GM23338 (cell line): ENCODE data around the gene ANTKMT. TPM values are rescaled to one million over a fixed set of nuclear protein-coding genes. Genes with fewer than 3 reads are reported as not detected.

ENCODE experiments used
- ATAC-seq: fragments of 200-7000 bp; cut with Tn5 transposase; 3 replicates; pipeline ENCODE4 v1.9.1; 2020
- DNase-seq: peaks from one replicate; pipeline ENCODE4 v3.0.0-alpha.2; 2015; ENCODE audit warnings: low spot score
- H2AFZ ChIP-seq: fragments of 200-600 bp; sonication (generic); 2 replicates; pipeline ENCODE4 v1.8.0; 2016; ENCODE audit warnings: antibody characterized with exemption, mild to moderate bottlenecking, moderate library complexity
- H3F3A ChIP-seq: fragments of 200-600 bp; sonication (generic); replicated peaks from 2 replicates; pipeline ENCODE4 v1.8.0; 2017; ENCODE audit warnings: antibody characterized with exemption, mixed run types, low read depth
- H3K27ac ChIP-seq: fragments of 200-600 bp; sonication (generic); 2 replicates; pipeline ENCODE4 v1.6.1; 2016; ENCODE audit warnings: low read depth
- H3K27me3 ChIP-seq: fragments of 200-600 bp; sonication (generic); 2 replicates; pipeline ENCODE4 v1.8.0; 2016; ENCODE audit warnings: mild to moderate bottlenecking, mixed run types, moderate library complexity; ENCODE audit not compliant: insufficient read depth
- H3K36me3 ChIP-seq: fragments of 200-600 bp; sonication (generic); 2 replicates; pipeline ENCODE4 v1.8.0; 2016; ENCODE audit warnings: mild to moderate bottlenecking; ENCODE audit not compliant: insufficient read depth
- H3K4me1 ChIP-seq: fragments of 200-600 bp; sonication (generic); 2 replicates; pipeline ENCODE4 v1.8.0; 2016; ENCODE audit warnings: mild to moderate bottlenecking, moderate library complexity; ENCODE audit not compliant: insufficient read depth
- H3K4me2 ChIP-seq: fragments of 200-600 bp; sonication (generic); 2 replicates; pipeline ENCODE4 v1.7.1; 2017; ENCODE audit warnings: mixed run types
- H3K4me3 ChIP-seq: fragments of 200-600 bp; sonication (generic); 2 replicates; pipeline ENCODE4 v1.6.1; 2016; ENCODE audit warnings: mixed run types
- H3K79me2 ChIP-seq: fragments of 200-600 bp; sonication (generic); replicated peaks from 2 replicates; pipeline ENCODE4 v1.8.0; 2017; ENCODE audit warnings: mild to moderate bottlenecking; ENCODE audit not compliant: insufficient read depth
- H3K9me2 ChIP-seq: fragments of 200-600 bp; sonication (generic); 2 replicates; pipeline ENCODE4 v1.8.0; 2017; ENCODE audit not compliant: insufficient read depth
- H4K20me1 ChIP-seq: fragments of 200-600 bp; sonication (generic); replicated peaks from 2 replicates; pipeline ENCODE4 v1.8.0; 2017; ENCODE audit warnings: mild to moderate bottlenecking; ENCODE audit not compliant: insufficient read depth
- H3K27ac Mint-ChIP-seq: 2 replicates; pipeline ENCODE4 v1.8.0; 2020; ENCODE audit warnings: inconsistent platforms, mild to moderate bottlenecking, moderate library complexity, mixed read lengths
- H3K27me3 Mint-ChIP-seq: 3 replicates; pipeline ENCODE4 v1.8.0; 2022; ENCODE audit warnings: low read depth, mild to moderate bottlenecking, moderate library complexity, mixed read lengths, inconsistent platforms; ENCODE audit not compliant: insufficient read depth, poor library complexity
- H3K36me3 Mint-ChIP-seq: 3 replicates; pipeline ENCODE4 v1.8.0; 2021; ENCODE audit warnings: low read depth, mild to moderate bottlenecking, inconsistent platforms, moderate library complexity, mixed read lengths
- H3K4me1 Mint-ChIP-seq: 3 replicates; pipeline ENCODE4 v1.8.0; 2020; ENCODE audit warnings: mild to moderate bottlenecking, inconsistent platforms, mixed read lengths
- H3K4me3 Mint-ChIP-seq: 3 replicates; pipeline ENCODE4 v1.8.0; 2021; ENCODE audit warnings: moderate library complexity, mild to moderate bottlenecking, inconsistent platforms, mixed read lengths
- H3K9me3 Mint-ChIP-seq: 3 replicates; pipeline ENCODE4 v1.8.0; 2020; ENCODE audit warnings: moderate library complexity, mild to moderate bottlenecking, inconsistent platforms, mixed read lengths
- CREB1 ChIP-seq: fragments of 250-450 bp; sonication (Bioruptor Pico); IDR thresholded peaks from 2 replicates; pipeline ENCODE4 v1.5.0; 2020; ENCODE audit warnings: low read depth, mild to moderate bottlenecking, moderate library complexity
- POLR2AphosphoS5 ChIP-seq: IDR thresholded peaks from 2 replicates; pipeline ENCODE4 v1.6.1; 2016; ENCODE audit warnings: antibody characterized with exemption, low read depth
- STAT1 ChIP-seq: IDR thresholded peaks from one replicate; pipeline ENCODE4 v1.6.1; 2016; ENCODE audit warnings: antibody characterized with exemption; ENCODE audit not compliant: unreplicated experiment
- polyA plus RNA-seq: library from polyadenylated mRNA; unstranded; fragments of >200 nt; fragmentation: Nextera tagmentation; extraction: Ambion mirVana; gene quantifications from 2 replicates; pipeline ENCODE4 v1.2.1, GENCODE V29; 2016
- total RNA-seq: library from RNA; depleted of rRNA; stranded (reverse); fragments of >200 nt; shearing (Covaris generic); gene quantifications from 2 replicates; pipeline ENCODE4 v1.2.3, GENCODE V29; 2014
- TF ChIP-seq, protein P1 (sequence below): IDR thresholded peaks from one replicate; pipeline ENCODE4 v1.6.1; 2018; ENCODE audit warnings: antibody characterized with exemption; ENCODE audit not compliant: unreplicated experiment

ANTKMT gene
- total and polyA plus RNA-seq, 2 experiments from 2014 or later: 23.8 to 37.2 TPM

DNA sequence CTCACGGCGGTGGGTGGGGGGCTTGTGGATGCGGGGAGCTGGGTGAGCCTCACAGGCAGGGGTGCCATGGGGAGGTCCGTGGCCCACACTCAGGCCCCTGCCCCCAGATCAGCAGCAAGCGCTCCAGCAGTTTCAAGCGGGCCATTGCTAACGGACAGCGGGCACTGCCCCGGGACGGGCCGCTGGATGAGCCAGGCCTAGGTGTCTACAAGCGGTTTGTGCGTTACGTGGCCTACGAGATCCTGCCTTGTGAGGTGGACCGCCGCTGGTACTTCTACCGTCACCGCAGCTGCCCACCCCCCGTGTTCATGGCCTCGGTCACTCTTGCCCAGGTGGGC is 44.4 kb upstream of the ANTKMT start:
- Histone ChIP-seq H3F3A (peaks cover 23% of the 10 kb centered on the region), H3K4me3 (no peak overlapping the region; the same call in 1 of the 2 replicates), H3K36me3 (no peaks in the 10 kb centered on the region), H3K27ac (no peak overlapping the region), H4K20me1 (peaks cover 8% of the 10 kb centered on the region), H3K4me2 (peak overlapping the region; percentile 74; the same call in 1 of the 2 replicates), H3K27me3 (no peaks in the 10 kb centered on the region), H3K4me1 (peaks cover 11% of the 10 kb centered on the region; the same call in 1 of the 2 replicates), H2AFZ (no peak overlapping the region), H3K9me2 (no peaks in the 10 kb centered on the region), H3K79me2 (peaks cover 9% of the 10 kb centered on the region; the same call in 1 of the 2 replicates)
- Mint-ChIP-seq H3K27me3 (peaks cover 15% of the 10 kb centered on the region), H3K27ac (no peak overlapping the region; the same call in 1 of the 2 replicates), H3K9me3 (no peaks in the 10 kb centered on the region; the same call in 2 of the 3 replicates), H3K4me1 (peaks cover 23% of the 10 kb centered on the region), H3K36me3 (peaks cover 13% of the 10 kb centered on the region), H3K4me3 (peak overlapping the region; percentile 36; the same call in 2 of the 3 replicates)
- no peak for DNase-seq
- no peak for TF ChIP-seq STAT1
- no peak for TF ChIP-seq CREB1
- TF ChIP-seq, protein P1, sequence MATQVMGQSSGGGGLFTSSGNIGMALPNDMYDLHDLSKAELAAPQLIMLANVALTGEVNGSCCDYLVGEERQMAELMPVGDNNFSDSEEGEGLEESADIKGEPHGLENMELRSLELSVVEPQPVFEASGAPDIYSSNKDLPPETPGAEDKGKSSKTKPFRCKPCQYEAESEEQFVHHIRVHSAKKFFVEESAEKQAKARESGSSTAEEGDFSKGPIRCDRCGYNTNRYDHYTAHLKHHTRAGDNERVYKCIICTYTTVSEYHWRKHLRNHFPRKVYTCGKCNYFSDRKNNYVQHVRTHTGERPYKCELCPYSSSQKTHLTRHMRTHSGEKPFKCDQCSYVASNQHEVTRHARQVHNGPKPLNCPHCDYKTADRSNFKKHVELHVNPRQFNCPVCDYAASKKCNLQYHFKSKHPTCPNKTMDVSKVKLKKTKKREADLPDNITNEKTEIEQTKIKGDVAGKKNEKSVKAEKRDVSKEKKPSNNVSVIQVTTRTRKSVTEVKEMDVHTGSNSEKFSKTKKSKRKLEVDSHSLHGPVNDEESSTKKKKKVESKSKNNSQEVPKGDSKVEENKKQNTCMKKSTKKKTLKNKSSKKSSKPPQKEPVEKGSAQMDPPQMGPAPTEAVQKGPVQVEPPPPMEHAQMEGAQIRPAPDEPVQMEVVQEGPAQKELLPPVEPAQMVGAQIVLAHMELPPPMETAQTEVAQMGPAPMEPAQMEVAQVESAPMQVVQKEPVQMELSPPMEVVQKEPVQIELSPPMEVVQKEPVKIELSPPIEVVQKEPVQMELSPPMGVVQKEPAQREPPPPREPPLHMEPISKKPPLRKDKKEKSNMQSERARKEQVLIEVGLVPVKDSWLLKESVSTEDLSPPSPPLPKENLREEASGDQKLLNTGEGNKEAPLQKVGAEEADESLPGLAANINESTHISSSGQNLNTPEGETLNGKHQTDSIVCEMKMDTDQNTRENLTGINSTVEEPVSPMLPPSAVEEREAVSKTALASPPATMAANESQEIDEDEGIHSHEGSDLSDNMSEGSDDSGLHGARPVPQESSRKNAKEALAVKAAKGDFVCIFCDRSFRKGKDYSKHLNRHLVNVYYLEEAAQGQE: no peak
- no peak for ATAC-seq

DNA sequence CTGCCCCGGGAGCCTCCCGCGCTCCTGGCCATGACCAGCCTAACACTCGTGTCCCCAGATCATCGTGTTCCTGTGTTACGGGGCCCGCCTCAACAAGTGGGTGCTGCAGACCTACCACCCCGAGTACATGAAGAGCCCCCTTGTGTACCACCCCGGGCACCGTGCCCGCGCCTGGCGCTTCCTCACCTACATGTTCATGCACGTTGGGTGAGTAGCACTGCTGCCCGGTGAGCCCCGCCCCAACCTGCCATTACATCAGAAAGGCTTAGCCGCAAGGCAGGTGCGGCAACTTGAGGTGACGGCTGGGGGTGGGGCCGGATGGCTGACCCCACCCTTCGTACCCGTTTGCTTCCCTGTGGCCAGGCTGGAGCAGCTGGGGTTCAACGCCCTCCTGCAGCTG is 44.0 kb upstream of the ANTKMT start:
- Histone ChIP-seq H3K9me2 (no peaks in the 10 kb centered on the region), H3K36me3 (no peaks in the 10 kb centered on the region), H3K79me2 (peaks cover 9% of the 10 kb centered on the region; the same call in 1 of the 2 replicates), H3K27me3 (no peaks in the 10 kb centered on the region), H3F3A (peaks cover 27% of the 10 kb centered on the region), H4K20me1 (peaks cover 10% of the 10 kb centered on the region), H3K27ac (no peak overlapping the region), H2AFZ (no peak overlapping the region), H3K4me2 (peak overlapping the region; percentile 74), H3K4me3 (peak overlapping the region; percentile 48), H3K4me1 (peaks cover 11% of the 10 kb centered on the region; the same call in 1 of the 2 replicates)
- no peaks in the 10 kb centered on the region; the same call in 1 of the 3 replicates for H3K9me3 Mint-ChIP-seq
- peak; percentile 5 for ATAC-seq
- peaks cover 27% of the 10 kb centered on the region for H3K4me1 Mint-ChIP-seq
- no peak overlapping the region; the same call in 1 of the 2 replicates for H3K27ac Mint-ChIP-seq
- H3K36me3 Mint-ChIP-seq: peaks cover 17% of the 10 kb centered on the region
- DNase-seq: peak; percentile 54
- H3K27me3 Mint-ChIP-seq: peaks cover 17% of the 10 kb centered on the region
- peak; percentile 20; the same call in 1 of the 2 replicates for TF ChIP-seq POLR2AphosphoS5
- TF ChIP-seq, protein P1: no peak
- peak overlapping the region; percentile 36; the same call in 2 of the 3 replicates for H3K4me3 Mint-ChIP-seq
